ENCODE data around the gene FOSL1. TPM values are rescaled to one million over a fixed set of nuclear protein-coding genes. Genes with fewer than 3 reads are reported as not detected.

The FOSL1 gene
- total and polyA plus RNA-seq, 4 donors = 0.20 to 0.41 (median 0.36) TPM; not detected in 1

- Histone ChIP-seq H3K27me3 (ENCODE audit: control insufficient read depth, insufficient read depth, low read length) (no peaks in the 10 kb centered on the region), H3K9me3 (ENCODE audit: control insufficient read depth, insufficient read depth, low read length) (no peaks in the 10 kb centered on the region), H3K4me3 (ENCODE audit: low read depth, low read length) (no peak overlapping the region), H3K36me3 (ENCODE audit: control insufficient read depth, insufficient read depth, low read length) (no peaks in the 10 kb centered on the region), H3K27ac (ENCODE audit: low read depth, low read length) (no peak overlapping the region), H3K4me1 (ENCODE audit: control insufficient read depth, insufficient read depth, low read length) (peaks cover 2% of the 10 kb centered on the region)
- DNase-seq (ENCODE audit: low read depth in 4 of 6, low spot score in 6 of 6) = no peak
- WGBS (ENCODE audit: insufficient coverage) = 80% methylated on average over 6 of the region's 9 CpGs
These were observed 41.6 kb upstream of the FOSL1 start for GRCh38 chr11:65941720-65942310.

- no peak overlapping the region for H3K27ac ChIP-seq (ENCODE audit: low read depth, low read length)
These were observed 37.6 kb upstream of the FOSL1 start for GRCh38 chr11:65937766-65938165.

GRCh38 chr11:65934014-65934413 is 33.8 kb upstream of the FOSL1 start:
- DNase-seq (ENCODE audit: low read depth in 4 of 6, low spot score in 6 of 6) = peak in 1 of 6 donors; percentile 39
- WGBS (ENCODE audit: insufficient coverage) = no CpG with 5 or more reads among the region's 4 CpGs

More at GRCh38 chr11:65937766-65938165, 37.6 kb upstream of the FOSL1 start:
- Histone ChIP-seq H3K36me3 (ENCODE audit: control insufficient read depth, insufficient read depth, low read length) (no peaks in the 10 kb centered on the region), H3K4me3 (ENCODE audit: low read depth, low read length) (no peak overlapping the region), H3K27me3 (ENCODE audit: control insufficient read depth, insufficient read depth, low read length) (no peaks in the 10 kb centered on the region), H3K4me1 (ENCODE audit: control insufficient read depth, insufficient read depth, low read length) (no peaks in the 10 kb centered on the region), H3K9me3 (ENCODE audit: control insufficient read depth, insufficient read depth, low read length) (no peaks in the 10 kb centered on the region)
- 40% methylated on average over 3 of the region's 4 CpGs for WGBS (ENCODE audit: insufficient coverage)
- peak in 1 of 6 donors; percentile 57 for DNase-seq (ENCODE audit: low read depth in 4 of 6, low spot score in 6 of 6)

GRCh38 chr11:65932558-65932919 is 32.4 kb upstream of the FOSL1 start:
- peaks cover 4% of the 10 kb centered on the region for H3K36me3 ChIP-seq (ENCODE audit: control insufficient read depth, insufficient read depth, low read length)
- no peak overlapping the region for H3K27ac ChIP-seq (ENCODE audit: low read depth, low read length)
- no peak overlapping the region for H3K4me3 ChIP-seq (ENCODE audit: low read depth, low read length)
- DNase-seq (ENCODE audit: low read depth in 4 of 6, low spot score in 6 of 6) = peak in 1 of 6 donors; percentile 9
- H3K9me3 ChIP-seq (ENCODE audit: control insufficient read depth, insufficient read depth, low read length) = no peaks in the 10 kb centered on the region
- no peaks in the 10 kb centered on the region for H3K4me1 ChIP-seq (ENCODE audit: control insufficient read depth, insufficient read depth, low read length)
- WGBS (ENCODE audit: insufficient coverage) = 33% methylated on average over 7 of the region's 9 CpGs
- no peaks in the 10 kb centered on the region for H3K27me3 ChIP-seq (ENCODE audit: control insufficient read depth, insufficient read depth, low read length)

More at GRCh38 chr11:65934014-65934413, 33.8 kb upstream of the FOSL1 start:
- H3K4me1 ChIP-seq (ENCODE audit: control insufficient read depth, insufficient read depth, low read length) = no peaks in the 10 kb centered on the region
- no peaks in the 10 kb centered on the region for H3K27me3 ChIP-seq (ENCODE audit: control insufficient read depth, insufficient read depth, low read length)
- no peak overlapping the region for H3K27ac ChIP-seq (ENCODE audit: low read depth, low read length)
- H3K9me3 ChIP-seq (ENCODE audit: control insufficient read depth, insufficient read depth, low read length) = no peaks in the 10 kb centered on the region
- no peak overlapping the region for H3K4me3 ChIP-seq (ENCODE audit: low read depth, low read length)
- peaks cover 2% of the 10 kb centered on the region for H3K36me3 ChIP-seq (ENCODE audit: control insufficient read depth, insufficient read depth, low read length)

GRCh38 chr11:65931773-65932557 is 31.8 kb upstream of the FOSL1 start:
- H3K4me3 ChIP-seq (ENCODE audit: low read depth, low read length) = no peak overlapping the region

GRCh38 chr11:65928667-65929066 is 28.5 kb upstream of the FOSL1 start:
- no peak for DNase-seq (ENCODE audit: low read depth in 4 of 6, low spot score in 6 of 6)
- Histone ChIP-seq H3K4me3 (ENCODE audit: low read depth, low read length) (no peak overlapping the region), H3K4me1 (ENCODE audit: control insufficient read depth, insufficient read depth, low read length) (no peaks in the 10 kb centered on the region), H3K9me3 (ENCODE audit: control insufficient read depth, insufficient read depth, low read length) (no peaks in the 10 kb centered on the region), H3K27me3 (ENCODE audit: control insufficient read depth, insufficient read depth, low read length) (no peaks in the 10 kb centered on the region), H3K27ac (ENCODE audit: low read depth, low read length) (no peak overlapping the region), H3K36me3 (ENCODE audit: control insufficient read depth, insufficient read depth, low read length) (peaks cover 16% of the 10 kb centered on the region)
- WGBS (ENCODE audit: insufficient coverage) = 51% methylated on average over 6 of the region's 6 CpGs

More at GRCh38 chr11:65931773-65932557, 31.8 kb upstream of the FOSL1 start:
- peaks cover 4% of the 10 kb centered on the region for H3K36me3 ChIP-seq (ENCODE audit: control insufficient read depth, insufficient read depth, low read length)
- H3K27ac ChIP-seq (ENCODE audit: low read depth, low read length) = no peak overlapping the region
- no peaks in the 10 kb centered on the region for H3K4me1 ChIP-seq (ENCODE audit: control insufficient read depth, insufficient read depth, low read length)
- WGBS (ENCODE audit: insufficient coverage) = 69% methylated on average over 12 of the region's 13 CpGs
- H3K27me3 ChIP-seq (ENCODE audit: control insufficient read depth, insufficient read depth, low read length) = no peaks in the 10 kb centered on the region
- no peaks in the 10 kb centered on the region for H3K9me3 ChIP-seq (ENCODE audit: control insufficient read depth, insufficient read depth, low read length)
- DNase-seq (ENCODE audit: low read depth in 4 of 6, low spot score in 6 of 6) = no peak

GRCh38 chr11:65927904-65928397 is 27.8 kb upstream of the FOSL1 start:
- Histone ChIP-seq H3K4me3 (ENCODE audit: low read depth, low read length) (no peak overlapping the region), H3K4me1 (ENCODE audit: control insufficient read depth, insufficient read depth, low read length) (no peaks in the 10 kb centered on the region), H3K9me3 (ENCODE audit: control insufficient read depth, insufficient read depth, low read length) (no peaks in the 10 kb centered on the region), H3K27me3 (ENCODE audit: control insufficient read depth, insufficient read depth, low read length) (no peaks in the 10 kb centered on the region), H3K27ac (ENCODE audit: low read depth, low read length) (no peak overlapping the region), H3K36me3 (ENCODE audit: control insufficient read depth, insufficient read depth, low read length) (peaks cover 23% of the 10 kb centered on the region)
- DNase-seq (ENCODE audit: low read depth in 4 of 6, low spot score in 6 of 6) = no peak
- 59% methylated on average over 5 of the region's 9 CpGs for WGBS (ENCODE audit: insufficient coverage)

GRCh38 chr11:65925397-65925796 is 25.2 kb upstream of the FOSL1 start:
- H3K4me1 ChIP-seq (ENCODE audit: control insufficient read depth, insufficient read depth, low read length) = peaks cover 8% of the 10 kb centered on the region

GRCh38 chr11:65922565-65922964 is 22.4 kb upstream of the FOSL1 start:
- Histone ChIP-seq H3K27ac (ENCODE audit: low read depth, low read length) (no peak overlapping the region), H3K4me1 (ENCODE audit: control insufficient read depth, insufficient read depth, low read length) (peaks cover 25% of the 10 kb centered on the region), H3K9me3 (ENCODE audit: control insufficient read depth, insufficient read depth, low read length) (no peaks in the 10 kb centered on the region), H3K36me3 (ENCODE audit: control insufficient read depth, insufficient read depth, low read length) (peaks cover 51% of the 10 kb centered on the region), H3K4me3 (ENCODE audit: low read depth, low read length) (no peak overlapping the region), H3K27me3 (ENCODE audit: control insufficient read depth, insufficient read depth, low read length) (no peaks in the 10 kb centered on the region)
- WGBS (ENCODE audit: insufficient coverage) = 100% methylated on average over 1 of the region's 3 CpGs
- no peak for DNase-seq (ENCODE audit: low read depth in 4 of 6, low spot score in 6 of 6)

More at GRCh38 chr11:65925397-65925796, 25.2 kb upstream of the FOSL1 start:
- Histone ChIP-seq H3K9me3 (ENCODE audit: control insufficient read depth, insufficient read depth, low read length) (no peaks in the 10 kb centered on the region), H3K27ac (ENCODE audit: low read depth, low read length) (no peak overlapping the region), H3K4me3 (ENCODE audit: low read depth, low read length) (no peak overlapping the region), H3K36me3 (ENCODE audit: control insufficient read depth, insufficient read depth, low read length) (peaks cover 48% of the 10 kb centered on the region), H3K27me3 (ENCODE audit: control insufficient read depth, insufficient read depth, low read length) (no peaks in the 10 kb centered on the region)
- no peak for DNase-seq (ENCODE audit: low read depth in 4 of 6, low spot score in 6 of 6)
- 80% methylated on average over 1 of the region's 2 CpGs for WGBS (ENCODE audit: insufficient coverage)

All from spinal cord (tissue), 10 donors.